Measurements from ENCODE around the gene MKNK1.
"Not testable (repeated sequence)": the region's sequence is repeated elsewhere in the genome, so short reads cannot be mapped to it uniquely, and the experiment has no call there.

Gene MKNK1

DNA sequence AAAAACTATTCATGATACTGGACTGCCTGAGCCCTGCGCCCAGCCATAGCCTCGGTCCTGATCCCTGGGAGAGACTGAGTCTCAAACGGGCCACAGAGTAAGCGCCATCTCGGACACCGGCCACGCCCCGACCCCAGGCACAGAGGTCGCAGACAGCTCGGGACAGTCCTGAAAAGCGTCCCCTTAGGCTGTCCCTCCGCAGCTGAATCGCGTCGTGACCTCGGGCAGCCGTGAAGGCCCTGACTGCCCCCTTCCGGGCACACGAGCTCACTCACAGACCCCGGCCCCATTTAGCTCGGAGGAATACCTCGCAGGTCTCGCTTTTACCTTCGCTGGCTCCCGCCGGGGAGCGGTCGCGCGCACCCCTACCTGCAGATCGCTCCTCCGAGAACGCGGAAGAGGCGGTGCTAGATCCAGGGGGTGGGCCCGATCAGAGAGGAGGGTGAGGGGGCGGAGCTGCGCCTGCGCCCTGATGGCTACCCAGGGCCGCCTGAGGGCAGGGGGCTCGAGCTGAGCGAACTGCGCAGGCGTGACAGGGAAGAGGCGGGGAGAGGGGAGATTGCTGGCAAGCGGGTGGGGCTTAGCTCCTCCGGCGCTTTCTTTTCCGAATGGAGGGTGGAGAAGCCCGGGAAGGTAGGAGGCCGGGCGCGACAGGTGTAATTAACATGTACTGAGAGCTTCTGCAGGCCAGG, at the start of gene MKNK1:
Gene MKNK1, minus strand, starts transcription at position 411 of the 692 bp plus-strand sequence. CDS start 20,941 bp downstream, outside the sequence.
- peak within 1 kb of the TSS; percentile 95 for H3K4me3 ChIP-seq (ENCODE audit: low read length)
- TF ChIP-seq, protein P1, sequence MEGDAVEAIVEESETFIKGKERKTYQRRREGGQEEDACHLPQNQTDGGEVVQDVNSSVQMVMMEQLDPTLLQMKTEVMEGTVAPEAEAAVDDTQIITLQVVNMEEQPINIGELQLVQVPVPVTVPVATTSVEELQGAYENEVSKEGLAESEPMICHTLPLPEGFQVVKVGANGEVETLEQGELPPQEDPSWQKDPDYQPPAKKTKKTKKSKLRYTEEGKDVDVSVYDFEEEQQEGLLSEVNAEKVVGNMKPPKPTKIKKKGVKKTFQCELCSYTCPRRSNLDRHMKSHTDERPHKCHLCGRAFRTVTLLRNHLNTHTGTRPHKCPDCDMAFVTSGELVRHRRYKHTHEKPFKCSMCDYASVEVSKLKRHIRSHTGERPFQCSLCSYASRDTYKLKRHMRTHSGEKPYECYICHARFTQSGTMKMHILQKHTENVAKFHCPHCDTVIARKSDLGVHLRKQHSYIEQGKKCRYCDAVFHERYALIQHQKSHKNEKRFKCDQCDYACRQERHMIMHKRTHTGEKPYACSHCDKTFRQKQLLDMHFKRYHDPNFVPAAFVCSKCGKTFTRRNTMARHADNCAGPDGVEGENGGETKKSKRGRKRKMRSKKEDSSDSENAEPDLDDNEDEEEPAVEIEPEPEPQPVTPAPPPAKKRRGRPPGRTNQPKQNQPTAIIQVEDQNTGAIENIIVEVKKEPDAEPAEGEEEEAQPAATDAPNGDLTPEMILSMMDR (IDR thresholded peaks at IDR 0.05; ENCODE audit: insufficient read depth, low read depth, low read length, missing control alignments) = peak; percentile 8
- DNase-seq (ENCODE audit: low read depth) = peak; percentile 94

DNA sequence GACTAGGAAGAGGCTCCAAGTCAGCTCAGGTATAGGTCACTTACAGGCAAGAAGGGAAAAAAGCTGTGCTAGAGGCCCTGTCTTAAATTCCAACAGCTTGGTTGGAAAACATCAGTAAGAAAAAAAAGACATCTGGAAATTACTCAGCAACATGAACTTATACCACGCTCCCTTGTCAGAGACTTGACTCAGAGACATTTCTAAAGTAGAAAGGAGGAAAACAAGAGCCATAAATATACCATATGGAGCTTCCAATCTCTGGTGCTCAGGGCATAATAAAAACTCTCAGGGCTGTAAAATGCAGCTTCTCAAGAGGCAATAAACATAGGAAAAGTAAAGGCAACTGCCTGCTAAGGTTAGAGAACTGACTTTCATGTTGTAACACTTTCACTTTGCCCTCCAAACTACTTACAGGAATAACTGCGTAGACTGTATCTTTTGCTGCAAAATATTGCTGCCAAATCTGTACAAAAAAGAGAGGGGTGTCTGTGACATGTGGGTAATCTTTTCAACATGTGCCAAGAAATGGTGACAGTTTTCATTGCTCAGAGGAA, 49.4 kb upstream of the MKNK1 start:
- H3K4me3 ChIP-seq (ENCODE audit: low read length) = no peak overlapping the region
- TF ChIP-seq, protein P1 (IDR thresholded peaks at IDR 0.05; ENCODE audit: insufficient read depth, low read depth, low read length, missing control alignments) = no peak
- DNase-seq (ENCODE audit: low read depth) = no peak

- TF ChIP-seq, protein P1 (IDR thresholded peaks at IDR 0.05; ENCODE audit: insufficient read depth, low read depth, low read length, missing control alignments) = no peak
- DNase-seq (ENCODE audit: low read depth) = peak; percentile 53
- no peak overlapping the region for H3K4me3 ChIP-seq (ENCODE audit: low read length)
Measured at GRCh38 chr1:46652321-46653100, 48.4 kb upstream of the MKNK1 start.

GRCh38 chr1:46651152-46651551, 47.1 kb upstream of the MKNK1 start:
- not testable (repeated sequence) for DNase-seq (ENCODE audit: low read depth); H3K4me3 ChIP-seq (ENCODE audit: low read length)

DNA sequence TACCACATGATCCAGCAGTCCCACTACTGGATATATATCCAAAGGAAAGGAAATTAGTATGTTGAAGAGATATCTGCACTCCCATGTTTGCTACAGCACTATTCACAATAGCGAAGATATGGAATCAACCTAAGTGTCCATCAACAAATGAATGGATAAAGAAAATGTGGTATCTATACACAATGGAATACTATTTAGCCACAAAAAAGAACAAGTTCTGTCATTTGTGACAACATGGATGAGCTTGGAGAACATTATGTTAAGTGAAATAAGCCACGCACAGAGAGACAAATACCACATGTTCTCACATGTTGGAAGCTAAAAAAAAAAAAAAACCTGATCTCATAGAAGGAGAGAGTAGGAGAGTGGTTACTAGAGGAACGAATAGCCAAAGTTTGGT, 46.4 kb upstream of the MKNK1 start:
- DNase-seq (ENCODE audit: low read depth) = no peak
- TF ChIP-seq, protein P1 (IDR thresholded peaks at IDR 0.05; ENCODE audit: insufficient read depth, low read depth, low read length, missing control alignments) = no peak
- no peak overlapping the region for H3K4me3 ChIP-seq (ENCODE audit: low read length)

DNA sequence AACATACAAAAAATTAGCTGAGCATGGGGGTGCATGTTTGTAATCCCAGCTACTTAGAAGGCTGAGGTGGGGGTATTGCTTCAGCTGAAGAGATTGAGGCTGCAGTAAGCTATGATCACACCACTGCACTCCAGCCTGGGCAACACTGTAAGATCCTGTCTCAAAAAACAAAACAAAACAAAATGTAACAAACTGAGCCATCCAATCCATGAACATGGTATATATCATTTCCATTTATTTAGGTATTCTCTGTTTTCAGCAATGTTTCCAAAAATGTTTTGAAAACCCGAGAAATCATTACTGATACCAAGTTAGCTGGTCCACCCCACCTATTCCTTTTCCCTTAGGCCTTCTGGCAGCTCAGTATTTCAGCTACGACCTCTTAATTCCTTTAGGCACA, 45.7 kb upstream of the MKNK1 start:
- no peak overlapping the region for H3K4me3 ChIP-seq (ENCODE audit: low read length)
- TF ChIP-seq, protein P1 (IDR thresholded peaks at IDR 0.05; ENCODE audit: insufficient read depth, low read depth, low read length, missing control alignments) = no peak
- no peak for DNase-seq (ENCODE audit: low read depth)

DNA sequence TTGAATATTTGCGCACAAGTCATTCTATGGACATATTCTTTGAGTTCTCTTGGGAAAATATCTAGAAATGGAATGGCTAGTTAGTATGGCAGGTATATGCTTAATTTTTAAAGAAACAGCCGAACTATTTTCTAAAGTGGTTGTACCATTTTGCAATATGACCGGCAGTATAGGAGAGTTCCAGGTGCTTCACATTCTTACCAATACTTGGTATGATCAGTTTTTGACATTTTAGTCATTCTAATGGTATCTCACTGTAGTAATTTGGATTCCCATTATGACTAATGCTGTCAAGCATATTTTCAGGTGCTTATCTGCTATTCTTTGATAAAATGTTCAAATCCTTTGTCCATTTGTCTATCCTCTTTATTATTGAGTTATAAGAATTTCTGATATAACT, 43.5 kb upstream of the MKNK1 start:
- no peak for DNase-seq (ENCODE audit: low read depth)
- TF ChIP-seq, protein P1 (IDR thresholded peaks at IDR 0.05; ENCODE audit: insufficient read depth, low read depth, low read length, missing control alignments) = no peak
- H3K4me3 ChIP-seq (ENCODE audit: low read length) = no peak overlapping the region

Data from epithelial cell of esophagus (primary cell).